AG04450 (cell line): Measurements from ENCODE around the gene FBRSL1. TPM values are rescaled to one million over a fixed set of nuclear protein-coding genes. Genes with fewer than 3 reads are reported as not detected.

Experiments used
- CTCF ChIA-PET: fragments of 300-600, 350-600 bp; formaldehyde crosslinking; extraction: SDS; loops from one replicate; lab custom pipeline; 2022; ENCODE audit warnings: antibody characterized with exemption, inconsistent platforms; lab: Charles Lee
- POLR2A ChIA-PET: fragments of 350-600 bp; formaldehyde crosslinking; extraction: SDS; loops from one replicate; lab custom pipeline; 2021; ENCODE audit warnings: antibody characterized with exemption, inconsistent platforms; lab: Yijun Ruan, JAX
- DNase-seq: peaks from one replicate; pipeline ENCODE4 v3.0.0-alpha.2; 2011; ENCODE audit warnings: low read depth, low spot score
- H3K27ac ChIP-seq: one replicate; pipeline ENCODE4 v1.5.1; 2012; ENCODE audit warnings: low read depth, low read length, control low read depth
- H3K27me3 ChIP-seq: one replicate; pipeline ENCODE4 v1.6.0; 2012; ENCODE audit warnings: low read length; ENCODE audit not compliant: control insufficient read depth, insufficient read depth
- H3K4me3 ChIP-seq: 2 replicates; pipeline ENCODE4 v1.5.1; 2011; ENCODE audit warnings: mild to moderate bottlenecking, low read depth, low read length, control low read depth
- H3K9me3 ChIP-seq: 2 replicates; pipeline ENCODE4 v1.5.1; 2012; ENCODE audit warnings: low read length; ENCODE audit not compliant: control insufficient read depth, insufficient read depth
- polyA plus RNA-seq: library from polyadenylated mRNA; depleted of rRNA; stranded (reverse); fragments of >200 nt; gene quantifications from 2 replicates; pipeline ENCODE4 v1.2.3, GENCODE V29; 2011
- TF ChIP-seq, protein P1 (sequence below): IDR thresholded peaks from 2 replicates; pipeline ENCODE4 v1.5.1; 2011; ENCODE audit warnings: low read depth, low read length, control low read depth, inconsistent platforms

Gene FBRSL1
- polyA plus RNA-seq, 1 experiment: 1.1 TPM

DNA sequence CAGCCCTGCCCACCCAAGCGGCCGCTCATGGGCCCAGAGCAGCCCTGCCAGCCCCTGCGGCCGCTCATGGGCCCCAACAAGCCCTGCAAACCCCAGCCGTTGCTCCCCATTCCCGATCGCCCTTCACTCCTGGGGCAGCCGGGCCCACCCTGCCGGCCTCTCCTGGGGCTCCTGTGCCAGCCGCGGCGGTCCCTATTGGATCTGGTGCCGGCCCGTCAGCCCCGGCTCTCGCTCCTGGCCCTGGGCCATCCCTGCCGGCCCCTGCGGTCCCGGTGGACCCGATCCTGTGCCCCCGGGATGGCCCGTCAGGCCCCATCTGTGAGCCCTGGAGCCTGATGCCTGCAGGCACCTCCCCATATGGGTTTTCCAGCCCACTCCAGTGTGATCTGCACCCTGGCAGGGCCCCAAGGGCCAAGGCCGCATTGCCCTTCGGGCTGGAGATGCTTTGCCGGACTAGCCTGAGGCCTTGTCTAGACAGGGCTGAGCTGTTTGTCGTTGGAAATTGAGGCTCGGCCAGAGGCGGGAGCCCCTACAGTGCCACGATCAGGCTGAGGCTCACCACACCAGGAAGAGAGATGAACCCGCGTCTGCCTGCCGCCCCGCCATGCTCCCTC, 20.3 kb downstream of the FBRSL1 start:
- Histone ChIP-seq H3K27ac (no peak overlapping the region), H3K4me3 (no peak overlapping the region), H3K9me3 (no peaks in the 10 kb centered on the region; the same call in 1 of the 2 replicates), H3K27me3 (no peaks in the 10 kb centered on the region)
- ChIA-PET CTCF (no interaction called here), POLR2A (no interaction called here)
- DNase-seq: no peak
- TF ChIP-seq, protein P1, sequence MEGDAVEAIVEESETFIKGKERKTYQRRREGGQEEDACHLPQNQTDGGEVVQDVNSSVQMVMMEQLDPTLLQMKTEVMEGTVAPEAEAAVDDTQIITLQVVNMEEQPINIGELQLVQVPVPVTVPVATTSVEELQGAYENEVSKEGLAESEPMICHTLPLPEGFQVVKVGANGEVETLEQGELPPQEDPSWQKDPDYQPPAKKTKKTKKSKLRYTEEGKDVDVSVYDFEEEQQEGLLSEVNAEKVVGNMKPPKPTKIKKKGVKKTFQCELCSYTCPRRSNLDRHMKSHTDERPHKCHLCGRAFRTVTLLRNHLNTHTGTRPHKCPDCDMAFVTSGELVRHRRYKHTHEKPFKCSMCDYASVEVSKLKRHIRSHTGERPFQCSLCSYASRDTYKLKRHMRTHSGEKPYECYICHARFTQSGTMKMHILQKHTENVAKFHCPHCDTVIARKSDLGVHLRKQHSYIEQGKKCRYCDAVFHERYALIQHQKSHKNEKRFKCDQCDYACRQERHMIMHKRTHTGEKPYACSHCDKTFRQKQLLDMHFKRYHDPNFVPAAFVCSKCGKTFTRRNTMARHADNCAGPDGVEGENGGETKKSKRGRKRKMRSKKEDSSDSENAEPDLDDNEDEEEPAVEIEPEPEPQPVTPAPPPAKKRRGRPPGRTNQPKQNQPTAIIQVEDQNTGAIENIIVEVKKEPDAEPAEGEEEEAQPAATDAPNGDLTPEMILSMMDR: no peak

DNA sequence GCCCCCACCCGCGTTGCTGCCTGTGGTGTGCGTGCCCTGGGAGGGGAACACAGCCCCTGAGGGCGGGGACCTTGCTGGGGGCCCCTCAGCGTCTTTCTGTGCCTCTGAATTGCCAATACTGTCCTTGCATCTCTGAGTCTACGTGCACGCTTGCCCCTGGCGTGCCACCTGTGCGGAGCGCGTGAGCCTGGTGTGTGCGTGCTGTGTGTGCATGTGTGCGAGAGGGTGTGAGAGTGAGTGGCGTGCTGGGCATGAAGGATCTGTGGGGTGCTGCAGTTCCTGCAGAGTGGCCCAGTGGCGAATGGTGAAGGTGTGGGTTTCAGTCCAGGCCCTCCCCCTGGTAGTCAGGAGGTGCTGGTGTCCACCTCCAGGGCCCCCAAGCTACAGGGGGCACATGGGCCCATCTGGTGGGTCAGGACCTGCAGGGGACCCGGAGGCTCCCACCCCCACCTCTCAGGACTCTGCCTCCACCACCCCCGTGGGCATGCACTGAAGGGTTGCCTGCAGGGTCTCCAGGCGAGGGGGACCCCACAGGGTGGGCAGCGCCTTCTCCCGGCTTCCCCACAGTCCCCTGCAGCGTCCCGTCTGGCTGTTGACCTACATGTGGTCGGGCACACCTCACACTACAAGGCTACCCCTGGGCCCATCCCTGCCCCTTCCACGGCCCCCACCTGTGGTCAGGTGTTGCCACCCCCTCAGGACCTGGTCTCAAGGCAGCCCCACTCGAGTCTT, 21.0 kb downstream of the FBRSL1 start:
- DNase-seq: no peak
- TF ChIP-seq, protein P1: no peak
- H3K27me3 ChIP-seq: no peaks in the 10 kb centered on the region
- H3K4me3 ChIP-seq: no peak overlapping the region
- ChIA-PET POLR2A (no interaction called here), CTCF (no interaction called here)
- no peak overlapping the region for H3K27ac ChIP-seq
- no peaks in the 10 kb centered on the region; the same call in 1 of the 2 replicates for H3K9me3 ChIP-seq

DNA sequence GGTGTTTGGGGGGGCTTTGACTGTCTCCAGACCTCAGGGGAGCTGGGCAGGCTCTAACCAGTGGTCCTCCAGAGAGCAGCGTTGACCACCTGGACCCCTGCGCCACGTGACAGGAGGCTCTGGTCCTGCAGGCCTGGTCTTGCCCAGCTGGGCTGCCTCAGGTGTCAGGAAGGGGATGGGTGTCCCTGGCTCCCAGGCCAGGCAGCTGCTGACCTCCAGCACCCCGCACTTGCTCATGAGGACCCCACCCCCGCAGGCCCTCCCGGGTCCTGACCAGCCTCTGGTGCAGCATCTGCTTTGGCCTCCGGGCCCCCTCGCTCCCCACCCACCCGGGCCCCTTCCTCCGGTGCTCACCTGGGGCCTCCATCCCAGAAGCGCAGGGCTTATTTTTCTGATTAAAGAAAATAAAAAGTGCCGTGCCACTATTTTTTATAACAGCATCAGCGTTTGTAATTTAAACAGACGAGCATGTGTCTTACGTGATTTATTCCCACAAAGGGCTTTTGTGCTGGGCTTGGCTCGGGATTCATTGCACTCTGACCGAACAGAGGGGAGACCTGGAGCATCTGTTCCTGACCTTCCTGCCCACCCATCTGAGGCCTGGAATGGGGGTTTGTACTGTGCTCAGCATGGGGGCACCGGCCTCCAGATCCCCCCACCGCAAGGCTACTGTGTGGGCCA, 21.7 kb downstream of the FBRSL1 start:
- TF ChIP-seq, protein P1: no peak
- POLR2A ChIA-PET: no interaction called here

DNA sequence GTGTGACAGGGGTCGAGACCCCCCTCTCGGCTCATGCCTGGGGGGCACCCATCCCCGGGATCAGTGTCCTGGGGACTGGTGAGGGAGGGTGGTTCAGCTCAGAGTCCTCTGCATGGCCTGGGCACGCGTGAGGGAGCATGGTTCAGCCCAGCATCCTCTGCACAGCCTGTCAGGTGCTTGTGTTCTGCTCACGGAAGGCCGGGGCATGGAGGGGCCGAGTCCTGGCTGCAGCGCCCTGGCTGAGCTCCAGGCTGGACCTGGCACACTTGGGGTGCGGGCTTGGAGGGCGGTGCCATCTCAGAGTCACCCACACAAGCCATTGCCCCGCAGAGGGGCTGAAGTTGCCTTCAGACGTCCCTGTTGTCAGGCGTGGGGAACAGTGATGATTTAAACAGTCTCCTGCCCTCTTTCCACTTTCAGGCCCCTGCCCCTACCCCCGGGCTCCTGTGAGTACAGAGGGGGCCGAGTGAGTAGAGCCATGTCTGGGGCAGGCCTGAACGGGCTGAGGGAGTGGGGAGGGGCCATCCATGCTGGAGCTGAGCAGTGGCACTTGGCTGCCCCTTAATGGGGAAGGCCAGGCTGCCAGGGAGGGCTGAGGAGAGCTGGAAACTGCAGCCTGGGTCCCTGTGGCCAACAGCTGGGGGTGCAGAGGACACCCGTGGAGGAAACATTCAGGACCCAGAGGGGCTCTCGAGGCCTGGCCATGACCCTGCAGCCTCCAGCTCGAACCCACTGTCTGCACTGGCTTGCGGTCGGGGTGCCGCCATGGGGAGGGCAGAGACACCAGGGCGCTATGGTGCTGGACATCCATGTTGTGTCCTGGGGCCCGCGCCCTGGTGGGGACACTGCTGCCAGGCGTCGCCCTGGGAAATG, 22.5 kb downstream of the FBRSL1 start:
- TF ChIP-seq, protein P1: no peak
- no peaks in the 10 kb centered on the region for H3K27me3 ChIP-seq
- H3K4me3 ChIP-seq: no peak overlapping the region
- CTCF ChIA-PET: interaction anchor here (0.9 kb wide), 1 partner anchor 11 kb away, joined by 3 read pairs; no protein-coding TSS in a partner anchor
- H3K27ac ChIP-seq: peak overlapping the region; percentile 65
- DNase-seq: no peak
- POLR2A ChIA-PET: no interaction called here
- peaks cover 13% of the 10 kb centered on the region for H3K9me3 ChIP-seq

More for the DNA sequence above, 21.7 kb downstream of the FBRSL1 start:
- H3K27ac ChIP-seq: no peak overlapping the region
- H3K4me3 ChIP-seq: no peak overlapping the region
- CTCF ChIA-PET: no interaction called here
- DNase-seq: no peak
- H3K9me3 ChIP-seq: peaks cover 7% of the 10 kb centered on the region
- no peaks in the 10 kb centered on the region for H3K27me3 ChIP-seq
